ENCODE results near the gene KIAA1671.

The KIAA1671 gene

GRCh38 chr22:25032066-25032465 is 79.5 kb downstream of the KIAA1671 start:
- in situ Hi-C loops (cut with MboI; ENCODE audit: low sequenced_read_pairs) = no loop called here

- in situ Hi-C loops (cut with MboI; ENCODE audit: low sequenced_read_pairs) = no loop called here
Measured at GRCh38 chr22:25035715-25036114, 83.2 kb downstream of the KIAA1671 start.

DNA sequence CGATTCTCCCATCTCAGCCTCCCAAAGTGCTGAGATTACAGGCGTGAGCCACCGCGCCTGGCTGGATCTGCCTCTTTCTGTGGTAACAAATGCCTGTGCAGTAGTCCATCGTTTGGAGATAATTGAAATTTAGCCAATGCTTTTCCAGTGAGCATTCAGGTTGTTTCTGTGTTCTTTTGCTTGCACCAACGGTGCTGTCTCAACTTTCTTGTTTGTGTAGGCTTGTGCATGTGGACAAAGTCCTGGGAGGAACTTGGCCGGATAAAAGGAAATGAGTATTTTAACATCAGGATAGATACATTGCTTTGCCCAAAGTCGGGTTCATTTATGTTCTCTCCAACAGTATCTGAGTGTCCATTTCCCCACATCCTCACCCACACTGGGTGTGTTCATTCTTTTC is 85.7 kb downstream of the KIAA1671 start:
- in situ Hi-C loops (cut with MboI; ENCODE audit: low sequenced_read_pairs) = no loop called here

- in situ Hi-C loops (cut with MboI; ENCODE audit: low sequenced_read_pairs) = no loop called here
Measured at GRCh38 chr22:25038771-25039170, 86.3 kb downstream of the KIAA1671 start.

DNA sequence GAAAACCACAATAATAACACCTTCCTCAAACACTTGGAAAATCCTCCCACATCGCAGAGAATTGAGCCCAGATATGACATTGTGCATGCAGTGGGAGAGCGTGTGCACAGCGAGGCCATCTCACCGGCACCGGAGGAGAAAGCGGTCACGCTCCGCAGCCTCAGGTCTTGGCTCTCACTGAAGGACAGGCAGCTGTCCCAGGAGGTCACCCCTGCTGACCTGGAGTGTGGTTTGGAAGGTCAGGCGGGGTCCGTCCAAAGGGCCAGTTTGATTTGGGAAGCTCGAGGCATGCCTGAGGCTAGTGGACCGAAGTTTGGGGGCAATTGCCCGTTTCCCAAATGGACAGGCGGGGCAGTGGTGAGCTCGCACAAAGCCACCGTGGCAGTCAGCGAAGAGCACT is 86.7 kb downstream of the KIAA1671 start:
- in situ Hi-C loops (cut with MboI; ENCODE audit: low sequenced_read_pairs) = no loop called here

GRCh38 chr22:25039754-25040153 is 87.2 kb downstream of the KIAA1671 start:
- in situ Hi-C loops (cut with MboI; ENCODE audit: low sequenced_read_pairs) = loop anchor here (10.0 kb wide), 2 partner anchors 95 to 255 kb away; partner anchors contain the start of gene LHFPL7

DNA sequence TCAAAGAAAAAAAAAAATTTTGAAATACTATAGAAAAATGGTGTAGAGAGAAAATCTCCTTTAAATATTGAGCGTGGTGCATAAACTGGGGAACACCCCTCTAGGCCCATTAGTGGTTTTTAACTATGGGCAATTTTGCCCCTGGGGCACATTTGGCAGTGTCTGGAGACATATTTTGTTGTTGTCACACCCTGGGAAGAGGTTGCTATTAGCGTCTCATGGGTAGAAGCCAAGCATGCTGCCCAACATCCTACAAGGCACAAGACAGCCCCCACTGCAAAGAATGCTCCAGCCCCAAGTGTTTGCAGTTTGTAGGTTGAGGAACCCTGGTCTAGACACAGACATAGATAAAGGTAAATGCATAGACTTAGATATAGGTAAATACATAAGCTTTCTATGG is 92.6 kb downstream of the KIAA1671 start:
- in situ Hi-C loops (cut with MboI; ENCODE audit: low sequenced_read_pairs) = loop anchor here (10.0 kb wide), 2 partner anchors 100 to 260 kb away; partner anchors contain the start of gene LHFPL7

DNA sequence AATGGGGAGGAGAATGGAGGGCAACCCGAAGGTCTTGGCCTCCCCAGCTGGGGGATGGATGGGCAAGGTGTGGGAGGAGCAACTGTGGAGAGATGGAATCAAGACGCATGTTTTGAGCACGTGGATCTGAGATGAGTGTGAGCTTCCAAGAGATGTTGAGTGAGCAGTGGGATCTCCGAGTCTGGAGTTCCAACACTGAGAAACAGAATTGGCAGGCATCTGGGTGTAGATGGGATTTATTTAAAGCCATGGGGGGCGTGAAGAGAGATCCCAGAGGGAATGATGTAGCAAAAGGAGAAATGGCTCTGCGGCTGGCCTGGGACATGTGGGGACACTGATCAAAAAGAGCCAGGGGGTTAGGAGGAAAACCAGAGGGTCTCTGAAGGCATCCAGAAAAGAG is 95.6 kb downstream of the KIAA1671 start:
- in situ Hi-C loops (cut with MboI; ENCODE audit: low sequenced_read_pairs) = loop anchor here (10.0 kb wide), 2 partner anchors 103 to 263 kb away; partner anchors contain the start of gene LHFPL7

- in situ Hi-C loops (cut with MboI; ENCODE audit: low sequenced_read_pairs) = loop anchor here (10.0 kb wide), 2 partner anchors 104 to 264 kb away; partner anchors contain the start of gene LHFPL7
Measured at GRCh38 chr22:25048659-25049647, 96.4 kb downstream of the KIAA1671 start.

DNA sequence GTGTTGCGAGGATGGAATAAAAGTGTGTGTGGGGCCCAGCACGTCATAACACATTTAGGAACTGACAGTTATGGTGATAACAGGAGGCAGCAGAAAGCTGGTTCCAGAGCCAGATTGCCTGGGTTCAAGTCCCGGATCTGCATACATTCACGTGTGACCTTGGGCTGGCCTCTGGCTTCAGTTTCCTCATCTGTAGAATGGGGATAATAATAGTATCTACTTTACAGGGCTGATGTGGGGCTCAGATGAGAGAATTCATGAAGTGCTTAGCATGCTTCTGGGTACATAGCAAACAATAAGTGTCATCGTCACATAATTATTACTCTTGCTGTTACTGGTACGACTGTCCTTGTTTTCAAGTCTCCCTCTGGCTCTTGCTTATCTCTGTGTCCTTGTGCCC is 97.3 kb downstream of the KIAA1671 start:
- in situ Hi-C loops (cut with MboI; ENCODE audit: low sequenced_read_pairs) = loop anchor here (10.0 kb wide), 2 partner anchors 105 to 265 kb away; partner anchors contain the start of gene LHFPL7

- in situ Hi-C loops (cut with MboI; ENCODE audit: low sequenced_read_pairs) = no loop called here
Measured at GRCh38 chr22:25050566-25050965, 98.0 kb downstream of the KIAA1671 start.

- in situ Hi-C loops (cut with MboI; ENCODE audit: low sequenced_read_pairs) = no loop called here
Measured at GRCh38 chr22:25051073-25051472, 98.6 kb downstream of the KIAA1671 start.

- in situ Hi-C loops (cut with MboI; ENCODE audit: low sequenced_read_pairs) = no loop called here
Measured at GRCh38 chr22:25051983-25052710, 99.6 kb downstream of the KIAA1671 start.

DNA sequence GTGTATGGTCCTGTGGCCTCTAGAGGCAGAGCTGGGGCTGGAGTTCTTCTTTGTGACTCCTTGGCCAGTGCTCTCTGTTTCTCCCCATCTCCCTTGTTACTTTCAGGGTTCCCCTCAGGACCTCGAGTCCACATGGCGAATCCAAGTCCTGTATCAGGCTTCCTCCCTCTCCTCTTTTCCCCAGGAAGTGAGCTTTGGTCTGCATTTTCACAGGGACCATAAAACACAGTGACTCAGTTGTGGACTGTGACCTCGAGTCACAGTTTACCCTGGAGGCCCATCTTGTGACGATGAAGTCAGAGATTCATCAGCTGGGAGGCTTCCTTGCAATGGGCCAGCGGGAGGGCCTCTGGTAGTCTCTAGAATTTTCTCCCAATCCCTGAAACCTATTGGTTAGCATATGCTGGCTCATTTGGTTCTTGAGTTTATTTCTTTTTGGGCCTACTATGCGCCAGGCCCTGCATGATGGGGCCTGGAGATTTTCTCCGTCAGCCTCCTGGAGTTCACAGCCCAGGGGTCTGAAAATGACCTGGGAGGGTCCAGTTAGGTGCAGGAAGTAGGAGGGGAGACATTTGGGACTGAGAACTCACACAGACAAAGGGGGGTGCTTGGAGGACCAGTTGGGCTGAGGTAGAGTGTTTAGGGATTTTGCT is 100.8 kb downstream of the KIAA1671 start:
- in situ Hi-C loops (cut with MboI; ENCODE audit: low sequenced_read_pairs) = no loop called here

GRCh38 chr22:25054943-25055511 is 102.5 kb downstream of the KIAA1671 start:
- in situ Hi-C loops (cut with MboI; ENCODE audit: low sequenced_read_pairs) = no loop called here

DNA sequence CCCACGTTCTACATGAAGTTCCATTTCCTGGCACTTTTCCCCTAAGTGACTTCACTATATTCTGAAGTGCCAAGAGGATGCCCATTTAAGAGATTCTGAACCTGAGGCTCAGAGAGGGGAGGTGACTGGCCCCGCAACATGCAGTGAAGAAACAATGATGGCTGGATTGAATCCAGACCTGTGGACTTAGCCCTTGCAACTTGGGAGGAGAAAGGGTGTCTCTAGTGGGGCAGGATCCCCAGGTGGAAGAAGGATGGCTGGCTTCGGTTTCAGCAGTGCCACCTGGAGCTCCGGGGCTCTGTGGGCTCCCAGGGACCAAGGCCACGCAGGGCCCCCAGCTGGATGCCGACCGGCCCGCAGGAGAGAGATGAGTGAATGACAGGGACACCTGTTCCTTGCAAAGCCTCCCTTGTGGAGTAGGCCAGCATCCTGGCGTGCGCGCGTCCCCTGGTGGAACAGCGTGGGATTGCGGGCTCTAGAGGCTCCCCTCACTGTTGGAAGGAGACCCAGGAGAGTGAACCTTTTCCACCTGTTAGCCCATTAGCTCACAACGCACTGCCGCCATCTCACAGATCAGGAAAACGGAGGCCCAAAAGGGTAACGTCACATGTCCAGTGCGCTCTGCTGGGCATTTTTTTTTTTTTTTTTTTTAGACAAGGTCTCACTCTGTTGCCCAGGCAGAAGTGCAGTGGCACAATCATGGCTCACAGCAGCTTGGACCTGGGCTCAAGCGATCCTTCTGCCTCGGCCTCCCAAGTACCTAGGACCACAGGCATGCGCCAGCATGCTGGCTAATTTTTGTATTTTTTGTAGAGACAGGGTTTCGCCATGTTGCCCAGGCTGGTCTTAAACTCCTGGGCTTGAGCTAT is 104.7 kb downstream of the KIAA1671 start:
- in situ Hi-C loops (cut with MboI; ENCODE audit: low sequenced_read_pairs) = no loop called here

DNA sequence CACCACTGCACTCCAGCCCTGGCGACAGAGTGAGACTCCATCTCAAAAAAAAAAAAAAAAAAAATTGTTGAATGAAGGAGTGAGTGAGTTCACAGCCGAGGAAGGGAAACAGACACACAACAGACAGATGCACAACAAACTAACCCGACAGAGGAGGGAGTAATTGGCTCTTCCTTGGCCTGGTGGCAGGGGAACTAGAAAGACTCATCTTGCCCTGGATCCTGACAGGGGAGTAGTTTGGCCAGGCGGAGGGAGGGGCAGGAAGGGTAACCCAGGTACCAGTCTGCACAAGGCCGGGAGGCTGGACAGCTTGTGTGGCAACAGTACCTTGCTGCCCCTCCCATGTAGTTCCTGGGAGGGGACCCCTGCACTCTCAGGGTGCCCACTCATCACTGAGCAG is 106.9 kb downstream of the KIAA1671 start:
- in situ Hi-C loops (cut with MboI; ENCODE audit: low sequenced_read_pairs) = no loop called here

DNA sequence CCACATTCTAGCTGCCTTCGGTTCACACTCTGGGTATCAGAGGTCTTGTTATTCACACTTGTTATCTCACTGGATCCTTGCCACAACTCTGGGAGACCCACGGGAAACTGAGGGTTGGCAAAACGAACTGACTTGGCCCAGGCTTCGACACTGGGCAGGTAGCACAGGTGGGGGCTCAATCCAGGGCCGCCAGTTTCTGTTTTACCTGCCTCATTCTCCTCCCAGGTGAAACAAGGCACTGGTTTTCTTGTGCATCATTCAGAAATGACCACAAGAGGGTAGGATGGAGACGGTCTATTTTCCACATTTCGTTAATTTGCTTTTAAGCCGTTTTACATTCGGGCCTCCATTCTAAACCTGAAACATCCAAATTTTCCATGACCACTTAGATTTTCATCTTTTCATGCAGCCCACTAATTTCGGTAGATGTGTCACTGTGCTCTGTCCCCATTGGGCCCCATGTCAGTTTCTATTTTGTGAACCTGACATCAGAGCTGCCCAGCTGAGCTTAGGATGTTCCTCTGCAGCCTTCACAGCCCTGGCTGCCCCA is 108.1 kb downstream of the KIAA1671 start:
- in situ Hi-C loops (cut with MboI; ENCODE audit: low sequenced_read_pairs) = no loop called here

DNA sequence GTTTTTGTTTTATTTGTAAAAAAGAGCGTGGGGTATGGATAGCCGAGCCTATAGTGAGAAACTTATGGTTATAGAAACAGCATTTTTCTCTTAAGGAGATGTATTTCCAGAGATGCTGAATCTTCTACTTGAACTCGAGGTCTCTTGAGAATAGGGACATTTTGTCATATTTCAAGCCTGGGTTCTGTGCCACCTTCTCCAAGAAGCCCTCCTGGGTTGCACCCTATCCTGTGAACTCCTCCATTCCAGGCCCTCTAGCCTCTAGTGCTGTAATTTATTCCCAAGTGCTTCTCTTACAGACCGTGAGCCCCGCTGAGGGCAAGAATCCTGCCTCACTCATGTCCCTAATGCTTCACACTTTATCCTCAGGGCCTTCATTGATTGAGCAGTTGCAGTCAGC is 108.6 kb downstream of the KIAA1671 start:
- in situ Hi-C loops (cut with MboI; ENCODE audit: low sequenced_read_pairs) = no loop called here
